ENCODE results near the gene LRP1.

GRCh38 chr12:57090924-57091637, 37.2 kb upstream of the LRP1 start:
- TF ChIP-seq ARNTL (CRISPR knock-in tag; IDR thresholded peaks at IDR 0.05; ENCODE audit: borderline replicate concordance, low read depth): no peak
- TF ChIP-seq PATZ1 (CRISPR knock-in tag; IDR thresholded peaks at IDR 0.05; ENCODE audit: borderline replicate concordance): no peak
- TF ChIP-seq ZC3H10 (CRISPR knock-in tag; IDR thresholded peaks at IDR 0.05): no peak
- TF ChIP-seq RARB (CRISPR knock-in tag; IDR thresholded peaks at IDR 0.05): no peak
- TF ChIP-seq TOX (CRISPR knock-in tag; IDR thresholded peaks at IDR 0.05; ENCODE audit: borderline replicate concordance): no peak
- TF ChIP-seq ZNF565 (CRISPR knock-in tag; conservative IDR thresholded peaks at IDR 0.05; ENCODE audit: low read depth): no peak
- no peak for TF ChIP-seq SNAI2 (CRISPR knock-in tag; IDR thresholded peaks at IDR 0.05)
- no peak for TF ChIP-seq BACH2 (CRISPR knock-in tag; IDR thresholded peaks at IDR 0.05; ENCODE audit: borderline replicate concordance)
- TF ChIP-seq GLIS3 (CRISPR knock-in tag; IDR thresholded peaks at IDR 0.05): no peak
